ENCODE measurements around the gene ADAMTS20.

- TF ChIP-seq CTCF (IDR thresholded peaks at IDR 0.05), result no peak
- TF ChIP-seq POLR2A (IDR thresholded peaks at IDR 0.05), result no peak
- no peak for TF ChIP-seq EP300 (IDR thresholded peaks at IDR 0.05)
Measured at GRCh38 chr12:43362910-43363694, 188.9 kb downstream of the ADAMTS20 start.
